OCI-LY7 (cell line): Measurements from ENCODE around the gene CTSC.

ENCODE experiments used
- EZH2phosphoT487 ChIP-seq: fragments of 200-600 bp; sonication (generic); IDR thresholded peaks from 2 replicates; pipeline ENCODE4 v1.6.1; 2018; ENCODE audit warnings: low read depth, borderline replicate concordance, mild to moderate bottlenecking, mixed run types, antibody characterized with exemption, low read length, moderate library complexity, mixed read lengths
- TF ChIP-seq, protein P1 (sequence below): fragments of 200-600 bp; sonication (generic); conservative IDR thresholded peaks from 2 replicates; pipeline ENCODE4 v1.5.1; 2014; ENCODE audit warnings: mild to moderate bottlenecking, antibody characterized with exemption, low read length, moderate library complexity, mixed read lengths

DNA sequence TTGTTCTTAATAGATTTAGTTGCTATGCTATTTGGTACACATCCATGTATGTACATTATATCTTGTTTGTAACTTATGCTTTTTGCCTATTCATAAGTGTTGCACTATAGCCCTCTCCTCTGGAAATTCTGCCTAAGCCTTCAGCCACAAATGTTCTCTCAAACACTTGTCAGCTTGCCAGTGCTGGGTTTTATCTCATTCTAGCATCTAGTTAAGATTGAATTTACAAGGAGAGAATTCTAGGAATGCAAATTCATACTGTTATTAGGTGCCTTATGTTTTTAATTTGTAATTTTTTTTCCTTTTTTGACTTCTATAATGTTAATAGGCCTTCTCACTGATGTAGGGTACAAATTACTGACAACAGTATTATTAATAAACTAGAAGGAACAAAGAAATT lies 14.6 kb upstream of the CTSC start:
- TF ChIP-seq, protein P1, sequence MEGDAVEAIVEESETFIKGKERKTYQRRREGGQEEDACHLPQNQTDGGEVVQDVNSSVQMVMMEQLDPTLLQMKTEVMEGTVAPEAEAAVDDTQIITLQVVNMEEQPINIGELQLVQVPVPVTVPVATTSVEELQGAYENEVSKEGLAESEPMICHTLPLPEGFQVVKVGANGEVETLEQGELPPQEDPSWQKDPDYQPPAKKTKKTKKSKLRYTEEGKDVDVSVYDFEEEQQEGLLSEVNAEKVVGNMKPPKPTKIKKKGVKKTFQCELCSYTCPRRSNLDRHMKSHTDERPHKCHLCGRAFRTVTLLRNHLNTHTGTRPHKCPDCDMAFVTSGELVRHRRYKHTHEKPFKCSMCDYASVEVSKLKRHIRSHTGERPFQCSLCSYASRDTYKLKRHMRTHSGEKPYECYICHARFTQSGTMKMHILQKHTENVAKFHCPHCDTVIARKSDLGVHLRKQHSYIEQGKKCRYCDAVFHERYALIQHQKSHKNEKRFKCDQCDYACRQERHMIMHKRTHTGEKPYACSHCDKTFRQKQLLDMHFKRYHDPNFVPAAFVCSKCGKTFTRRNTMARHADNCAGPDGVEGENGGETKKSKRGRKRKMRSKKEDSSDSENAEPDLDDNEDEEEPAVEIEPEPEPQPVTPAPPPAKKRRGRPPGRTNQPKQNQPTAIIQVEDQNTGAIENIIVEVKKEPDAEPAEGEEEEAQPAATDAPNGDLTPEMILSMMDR, result no peak
- no peak for TF ChIP-seq EZH2phosphoT487
